B cell (primary cell): Measurements from ENCODE around the gene CMIP.

ENCODE experiments used
- CTCF ChIP-seq: fragments of 200-600 bp; IDR thresholded peaks from one replicate; pipeline ENCODE4 v1.8.0; 2022; ENCODE audit warnings: antibody characterized with exemption, mild to moderate bottlenecking
- EZH2 ChIP-seq: IDR thresholded peaks from 2 replicates; pipeline ENCODE4 v1.6.1; 2012; ENCODE audit warnings: borderline replicate concordance, low read depth, mild to moderate bottlenecking, moderate library complexity, low read length; ENCODE audit not compliant: insufficient read depth, poor library complexity, severe bottlenecking

DNA sequence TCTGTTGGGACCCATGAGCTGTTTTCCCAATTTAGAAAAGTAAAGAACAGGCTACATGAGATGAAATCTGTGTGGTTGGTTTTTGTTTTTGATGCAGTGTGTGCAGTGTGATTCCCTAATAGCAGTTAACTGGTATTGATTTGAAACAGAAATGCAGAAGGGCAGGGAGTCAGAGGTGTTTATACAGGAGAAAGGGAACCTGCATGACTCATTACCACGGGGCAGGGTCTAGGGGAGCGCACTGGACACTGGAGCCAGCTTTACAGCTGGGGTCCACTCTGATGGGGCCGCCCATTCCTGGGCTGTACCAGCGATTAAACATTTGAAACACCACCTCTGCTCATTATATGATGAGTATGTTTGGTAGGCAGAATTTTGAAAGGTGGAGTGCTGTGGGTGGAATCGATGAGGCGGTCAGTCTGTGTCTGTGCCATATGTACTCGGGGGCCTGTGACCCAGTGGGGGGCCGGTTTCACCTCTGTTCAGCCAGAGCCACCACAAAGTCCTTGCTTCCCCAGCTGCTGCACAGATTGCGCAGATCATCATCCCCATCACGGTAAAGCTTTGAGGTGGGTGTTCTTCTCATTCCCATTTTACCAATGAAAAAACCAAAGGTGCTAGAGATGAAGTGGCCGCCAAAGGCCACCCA, 142.5 kb downstream of the CMIP start:
- TF ChIP-seq EZH2 (no peak), CTCF (no peak)
